HG02759 (cell line): Measurements from ENCODE around the gene PPP1R13B.
A peak's percentile ranks its signal among the peaks of the same experiment; 100 is the strongest.
"Not testable (repeated sequence)": the region's sequence is repeated elsewhere in the genome, so short reads cannot be mapped to it uniquely, and the experiment has no call there.

Source experiments
- ATAC-seq: cut with Tn5 transposase; IDR thresholded peaks from one replicate; pipeline ENCODE4 v1.9.1; 2021; ENCODE audit warnings: mild to moderate bottlenecking, moderate library complexity; ENCODE audit not compliant: unreplicated experiment

Gene PPP1R13B

DNA sequence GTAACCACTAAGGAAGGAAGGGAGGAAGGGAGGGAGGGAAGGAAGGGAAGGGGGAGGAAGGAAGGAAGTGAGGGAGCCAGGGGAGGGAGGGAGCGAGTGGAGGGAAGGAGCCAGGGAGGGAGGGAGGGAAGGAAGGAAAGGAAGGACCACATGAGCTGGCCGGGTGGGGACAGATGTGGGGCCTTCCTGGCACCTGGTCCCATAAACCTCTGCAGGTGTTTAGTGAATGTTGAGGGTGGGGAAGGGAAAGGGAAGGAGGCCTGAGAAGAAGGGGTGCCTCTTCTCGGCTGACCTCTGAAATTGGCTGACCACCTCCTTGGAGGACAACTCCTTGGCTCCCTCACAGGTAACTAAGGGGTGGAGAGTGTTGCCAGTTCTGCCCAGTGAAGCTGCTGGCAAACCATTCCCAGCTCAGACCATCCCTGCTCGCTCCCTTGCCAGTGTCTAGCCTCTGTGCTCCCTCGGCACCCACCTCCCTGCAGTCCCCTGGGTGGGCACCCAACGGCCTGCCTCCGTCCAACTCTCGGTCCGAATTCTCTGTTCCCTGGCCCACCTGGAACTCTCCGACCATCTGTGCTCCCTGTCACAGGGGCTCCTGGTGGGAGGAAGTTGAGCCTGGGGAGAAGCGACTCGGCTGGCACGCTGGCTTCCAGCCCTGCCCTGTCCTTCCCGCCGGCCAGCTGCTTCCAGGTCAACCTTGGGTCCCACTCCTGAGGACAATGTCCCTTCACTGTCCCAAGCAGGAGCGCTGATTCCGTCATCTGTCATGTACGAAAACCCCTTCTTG, 12.2 kb upstream of the PPP1R13B start:
- no peak for ATAC-seq

DNA sequence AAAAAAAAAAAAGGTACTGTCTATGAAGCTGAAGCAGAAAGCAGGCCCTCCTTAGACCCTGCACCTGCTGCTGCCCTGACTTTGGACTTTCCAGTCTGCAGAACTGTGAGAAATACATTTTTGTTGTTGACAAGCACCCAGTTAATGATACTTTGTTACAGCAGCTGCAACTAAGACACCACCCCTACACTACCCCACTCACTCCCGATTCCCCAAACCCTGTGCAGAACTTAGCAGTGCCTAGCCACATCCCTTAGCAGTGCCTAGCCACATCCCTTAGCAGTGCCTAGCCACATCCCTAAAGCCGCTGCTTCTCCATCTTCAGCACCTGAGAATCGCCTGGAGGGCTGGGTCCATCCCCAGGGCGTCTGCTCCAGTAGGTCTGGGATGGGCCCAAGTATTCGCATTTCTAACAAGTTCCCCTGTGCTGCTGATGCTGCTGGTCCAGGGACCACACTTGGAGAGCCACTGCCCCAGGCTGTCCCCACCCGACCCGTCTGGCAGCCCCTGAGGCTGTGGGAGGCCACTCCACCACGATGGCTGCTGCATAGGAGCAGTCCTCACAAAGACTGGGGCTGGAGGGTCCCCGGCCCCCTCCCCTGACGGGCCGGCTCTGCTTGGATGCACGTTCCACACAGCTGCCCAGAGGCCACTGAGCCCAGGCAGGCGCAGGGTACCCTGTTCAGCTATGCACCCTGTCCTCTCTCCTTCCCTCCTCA, 10.8 kb upstream of the PPP1R13B start:
- no peak for ATAC-seq

DNA sequence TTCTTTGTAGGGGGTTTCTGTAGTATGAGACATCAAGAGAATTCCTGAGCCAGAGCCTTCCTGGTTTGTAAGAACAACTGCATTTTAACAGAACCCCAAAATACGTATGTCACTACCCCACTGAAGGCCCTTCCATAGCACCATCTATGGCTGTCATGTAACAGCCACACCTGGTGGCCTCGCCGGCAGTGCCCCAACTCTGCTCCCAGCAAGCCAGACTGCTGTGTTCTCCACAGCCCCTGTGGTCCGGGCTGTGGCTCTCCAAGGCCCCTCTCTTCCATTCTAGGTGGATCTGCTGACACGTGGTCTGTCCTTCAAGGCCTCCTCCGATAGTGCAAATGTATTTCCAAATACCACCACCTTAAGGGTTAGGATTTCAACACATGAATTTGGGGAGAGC, 9.9 kb upstream of the PPP1R13B start:
- no peak for ATAC-seq

DNA sequence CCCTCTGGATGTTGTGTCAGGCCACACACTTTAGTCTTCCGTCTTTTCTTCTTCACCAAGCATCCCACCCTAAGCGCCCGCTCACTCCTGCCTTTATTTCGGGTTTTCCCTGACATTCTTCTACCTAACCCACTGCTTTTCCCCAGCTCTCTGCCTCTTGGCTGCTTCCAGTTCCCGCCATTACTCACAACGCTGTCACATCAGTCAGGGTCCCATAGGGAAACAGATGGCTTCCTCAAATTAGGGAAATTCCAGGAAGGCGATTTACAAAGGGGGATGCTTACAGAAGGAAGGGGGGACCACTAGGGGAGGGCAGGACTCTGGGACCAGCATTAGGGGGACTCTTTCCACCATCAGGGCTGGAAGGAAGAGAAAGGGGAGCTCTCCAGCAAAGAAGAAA, 9.2 kb upstream of the PPP1R13B start:
- ATAC-seq: no peak

DNA sequence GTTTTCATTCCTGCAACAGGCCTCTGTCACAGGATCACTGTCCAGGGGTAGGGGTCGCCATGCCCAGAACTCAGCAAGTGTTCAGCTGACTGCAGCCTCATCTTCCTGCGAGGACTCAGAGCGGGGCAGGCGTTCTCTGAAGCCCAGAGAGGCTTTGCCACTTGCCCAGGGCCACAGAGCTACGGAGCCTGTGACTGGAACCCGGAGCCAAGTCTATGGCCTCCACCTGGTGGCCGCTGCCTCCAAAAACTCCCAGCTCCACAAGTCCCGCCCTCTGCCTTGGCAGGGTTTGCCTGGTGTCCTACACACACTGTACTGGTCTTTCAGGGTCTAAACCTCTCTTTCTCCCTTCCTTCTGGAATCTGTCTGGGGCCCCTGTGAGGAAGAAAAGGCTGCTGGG, 8.7 kb upstream of the PPP1R13B start:
- no peak for ATAC-seq

DNA sequence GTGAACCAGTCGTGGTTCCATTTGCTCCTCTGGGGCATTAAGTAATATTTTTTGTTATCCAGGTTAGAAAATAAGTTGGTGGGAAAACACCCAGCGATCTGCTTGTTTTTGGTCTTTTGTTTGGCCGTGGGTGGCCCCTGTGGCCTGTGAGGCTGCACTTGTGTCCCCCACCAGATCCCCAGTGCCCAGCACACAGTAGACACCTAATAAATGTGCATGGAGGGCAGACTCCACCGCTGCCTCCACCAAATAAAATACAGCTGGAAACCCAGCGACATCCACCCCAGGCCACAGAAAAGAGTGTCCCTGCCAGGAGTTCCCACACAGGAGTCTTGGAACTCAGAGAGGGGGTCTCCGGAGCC, 8.3 kb upstream of the PPP1R13B start:
- no peak for ATAC-seq

DNA sequence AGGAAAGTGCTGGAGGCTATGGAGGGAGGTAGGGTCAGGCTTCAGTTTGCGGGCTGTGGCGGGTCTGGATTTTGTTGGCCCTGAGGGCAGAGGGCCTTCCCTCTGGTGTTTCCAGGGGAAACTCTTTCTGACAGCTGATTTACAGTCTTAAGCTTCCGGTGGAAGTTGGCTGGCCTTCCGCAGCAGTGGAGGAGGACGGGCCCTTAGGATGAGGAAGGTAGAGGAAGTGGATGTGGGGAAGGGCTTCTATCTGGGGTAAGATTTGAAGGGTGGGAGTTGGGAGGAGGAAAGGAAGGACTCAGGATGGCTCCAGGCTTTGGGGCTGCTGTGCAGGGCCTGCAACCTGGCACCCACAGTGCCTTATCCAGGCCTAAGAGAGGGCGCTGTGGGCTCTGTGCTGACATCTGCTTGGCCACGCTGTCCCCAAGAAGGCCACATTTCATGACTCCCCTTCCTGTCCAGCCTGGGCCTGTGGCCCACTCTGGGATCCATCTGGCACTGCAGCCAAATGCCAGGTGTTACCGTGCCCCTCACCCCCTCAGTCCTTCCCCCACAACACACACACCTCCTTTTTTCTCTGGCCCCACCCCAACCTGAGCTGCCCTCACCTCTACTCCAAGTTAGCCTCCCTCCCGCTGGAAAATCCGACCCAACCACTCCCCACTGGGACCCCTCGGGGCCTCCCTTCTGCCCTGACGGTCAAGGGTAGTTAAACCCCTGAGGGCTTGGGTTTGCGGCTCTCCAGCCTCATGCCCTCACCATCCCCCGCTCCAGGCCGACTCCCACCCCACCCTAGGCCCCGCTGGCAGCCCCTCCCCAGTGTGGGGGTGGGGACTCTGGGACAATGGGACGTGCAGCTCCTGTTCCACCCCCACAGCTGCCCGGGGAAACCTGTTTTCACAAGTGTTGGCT, 7.7 kb upstream of the PPP1R13B start:
- ATAC-seq: no peak

DNA sequence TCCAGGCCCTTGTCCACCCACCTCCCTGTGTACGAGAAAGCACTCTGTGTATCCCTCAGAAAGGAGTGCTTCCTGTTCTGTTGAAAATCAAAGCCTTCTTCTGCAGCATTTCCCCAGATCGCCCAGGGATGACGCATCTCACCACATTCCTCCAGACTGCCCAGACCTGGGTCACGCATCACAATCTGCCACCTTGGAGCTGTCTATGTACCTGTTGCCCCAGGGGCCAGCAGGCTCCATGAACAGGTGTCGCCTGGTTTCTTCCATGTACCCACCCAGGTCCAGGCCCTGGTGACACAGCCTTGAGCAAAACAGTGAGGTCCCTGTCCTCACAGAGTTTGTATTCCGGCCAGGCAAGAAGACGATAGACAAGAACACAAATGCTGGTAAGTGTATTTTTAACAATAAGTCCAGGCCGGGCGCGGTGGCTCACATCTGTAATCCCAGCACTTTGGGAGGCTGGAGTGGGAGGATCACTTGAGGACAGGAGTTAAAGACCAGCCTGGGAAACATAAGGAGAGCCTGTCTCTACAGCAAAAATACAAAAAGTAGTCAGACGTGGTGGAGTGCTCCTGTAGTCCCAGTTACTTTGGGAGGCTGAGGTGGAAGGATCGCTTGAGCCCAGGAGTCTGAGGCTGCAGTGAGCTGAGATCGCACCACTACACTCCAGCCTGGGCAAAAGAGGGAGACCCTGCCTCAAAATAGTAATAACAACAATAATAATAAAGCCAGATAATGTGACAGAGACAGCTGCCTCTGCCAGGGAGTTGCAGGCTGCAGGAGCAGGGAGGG, 6.8 kb upstream of the PPP1R13B start:
- no peak for ATAC-seq

DNA sequence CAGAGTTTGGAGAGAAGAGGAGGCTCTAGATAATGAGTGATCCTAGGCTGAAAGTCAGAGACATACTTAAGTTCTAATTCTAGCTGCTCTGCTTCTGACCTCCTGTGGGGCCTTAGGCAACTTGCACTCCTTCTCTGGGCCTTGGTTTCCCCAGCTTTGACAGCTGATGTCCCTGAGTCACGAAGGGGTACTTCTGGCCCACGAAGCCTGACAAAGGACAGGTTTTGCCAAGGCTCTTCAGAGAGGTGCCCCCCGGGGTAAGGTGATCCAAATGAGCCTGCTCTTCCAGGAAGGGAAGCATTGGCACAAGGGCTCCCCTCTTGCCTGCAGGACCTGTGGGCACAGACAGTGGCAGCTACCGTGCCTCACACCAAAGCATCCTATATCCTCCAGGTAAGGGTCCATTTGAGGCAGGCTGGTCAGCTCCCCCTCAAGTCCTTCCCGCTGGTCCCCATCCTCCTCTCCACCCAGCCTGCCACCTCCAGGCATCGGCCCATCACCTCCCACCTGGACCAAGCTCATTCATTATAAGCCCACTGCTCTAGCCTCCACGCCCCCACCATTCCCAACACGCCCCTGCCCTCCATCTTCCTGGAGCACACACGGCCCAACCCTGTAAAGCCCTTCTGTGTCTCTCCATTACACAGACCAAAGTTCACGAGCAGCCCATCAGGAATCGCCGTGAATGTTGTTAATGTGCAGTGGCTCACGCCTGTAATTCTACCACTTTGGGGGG, 1.9 kb upstream of the PPP1R13B start:
- ATAC-seq: no peak

DNA sequence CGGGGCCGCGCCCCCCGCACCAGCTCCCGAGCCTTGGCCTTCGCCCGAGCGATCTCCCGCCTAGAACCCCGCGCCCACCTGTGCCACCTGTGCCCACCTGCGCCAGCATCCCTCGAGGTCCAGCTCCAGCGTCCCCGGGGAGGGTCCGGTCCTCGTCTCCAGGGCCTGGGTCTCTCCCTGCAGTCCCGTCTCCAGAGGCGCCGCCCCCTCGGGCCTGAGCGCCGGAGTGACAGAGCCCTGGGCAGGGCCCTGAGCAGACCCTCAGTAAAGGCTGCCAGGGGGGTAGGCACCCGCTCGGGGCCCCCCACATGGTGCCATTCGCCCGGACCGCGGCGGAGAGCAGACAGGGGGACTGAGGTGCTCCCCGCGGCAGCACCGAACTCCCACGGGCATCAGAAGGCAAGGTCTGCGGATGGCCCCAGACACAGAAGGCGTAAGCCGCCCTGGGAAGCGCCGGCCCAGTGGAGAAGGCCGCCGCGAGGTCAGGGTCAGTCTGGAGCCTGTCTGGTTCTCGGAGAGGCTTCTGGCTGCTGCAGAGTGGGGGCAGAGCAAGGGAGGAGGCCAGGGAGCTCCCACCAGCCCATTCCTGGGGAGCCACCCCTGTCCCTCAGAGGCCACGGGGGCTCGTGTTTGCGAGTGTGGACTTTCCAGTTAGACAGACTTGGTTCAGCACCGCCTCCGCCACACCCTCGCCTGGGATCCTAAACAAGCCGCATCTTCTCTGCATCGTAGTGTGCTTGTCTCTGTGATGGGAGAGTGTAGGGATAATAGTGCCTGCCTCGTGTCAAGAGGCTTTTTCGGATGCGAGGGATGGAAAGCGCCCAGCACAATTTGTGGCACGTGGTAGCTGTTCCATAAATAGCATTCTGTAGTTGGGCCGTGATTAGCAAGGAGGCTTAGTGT, 1.1 kb upstream of the PPP1R13B start:
- no peak for ATAC-seq

DNA sequence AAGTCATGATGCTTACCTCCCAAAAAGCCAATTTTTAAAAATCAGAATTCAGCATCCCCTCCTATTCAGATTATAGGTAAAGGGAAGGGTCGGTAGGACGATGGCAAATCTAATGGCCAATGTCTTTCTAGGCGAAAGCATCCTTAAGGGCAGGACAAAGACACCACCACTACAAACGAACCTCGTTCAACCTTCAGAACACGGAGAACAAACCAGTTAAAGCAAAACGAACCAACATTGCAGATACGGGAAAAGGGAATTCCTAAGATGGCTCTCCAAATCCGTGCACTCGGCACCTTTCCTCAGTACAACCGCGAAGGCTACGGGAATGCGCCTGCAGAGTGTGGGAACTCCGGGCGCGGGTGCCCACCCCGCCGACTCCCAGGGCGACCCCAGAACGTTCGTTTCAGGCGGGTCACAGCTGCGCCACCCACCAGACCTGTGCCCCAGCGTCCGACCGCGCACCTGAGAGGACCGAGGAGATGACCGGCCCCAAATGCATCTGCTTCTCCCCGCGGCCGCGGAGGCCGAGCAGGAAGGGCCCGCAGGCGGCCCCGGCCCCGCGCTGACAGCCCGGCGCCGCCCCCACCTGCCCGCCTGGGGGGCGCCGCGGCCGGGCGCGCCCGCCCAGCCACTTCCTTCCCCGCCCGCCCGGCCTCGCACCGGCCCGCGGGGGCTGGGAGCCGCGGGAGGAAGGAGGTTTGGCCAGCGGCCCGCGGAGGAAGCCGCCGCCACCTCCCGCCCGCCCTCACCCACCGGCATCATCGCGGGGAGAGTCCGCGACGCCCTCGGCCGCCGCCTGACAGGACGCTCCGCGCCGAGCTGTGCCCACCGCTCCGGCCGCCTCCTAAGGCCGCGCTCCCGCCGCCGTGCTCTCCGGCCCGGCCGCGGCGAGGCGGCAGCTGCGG, 578 bp downstream of the PPP1R13B start:
- peak; percentile 43 for ATAC-seq

DNA sequence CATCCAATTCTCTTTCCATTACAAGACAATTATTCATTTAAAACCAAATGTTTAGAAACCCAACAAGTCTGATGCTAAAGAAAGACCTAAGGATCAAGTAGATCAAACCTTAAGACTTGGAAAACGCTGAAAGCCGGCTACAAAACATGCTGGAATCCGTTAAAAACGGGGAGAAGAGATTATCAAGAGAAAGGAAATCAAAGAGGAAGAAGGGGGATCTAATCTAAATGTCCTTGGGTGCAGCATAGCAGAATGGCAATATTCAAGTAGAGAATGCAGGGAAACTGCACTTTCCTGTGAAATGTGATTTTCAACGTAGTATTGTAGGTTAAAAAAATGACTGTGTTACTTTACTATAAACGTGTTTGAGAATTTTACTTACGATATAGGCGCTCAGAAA, 1.3 kb downstream of the PPP1R13B start:
- no peak for ATAC-seq

DNA sequence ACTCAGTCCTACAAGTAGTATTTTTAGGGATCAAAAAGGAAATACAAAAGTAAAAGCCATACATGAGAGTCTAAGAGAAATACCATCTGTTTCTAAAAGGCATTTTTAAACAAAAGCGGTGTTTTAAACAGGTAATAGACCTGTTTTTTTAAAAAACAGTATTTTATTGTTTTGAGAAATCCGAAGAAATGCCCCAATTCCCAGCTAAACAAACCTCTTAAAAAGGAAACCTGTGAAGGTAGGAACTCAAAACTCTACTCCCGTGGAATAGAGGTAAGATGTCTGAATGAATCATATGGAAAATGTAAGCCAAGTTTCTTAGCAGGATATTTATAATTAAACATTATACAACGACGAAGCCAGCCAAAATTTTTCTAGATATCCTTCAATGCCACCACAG, 2.0 kb downstream of the PPP1R13B start:
- no peak for ATAC-seq

DNA sequence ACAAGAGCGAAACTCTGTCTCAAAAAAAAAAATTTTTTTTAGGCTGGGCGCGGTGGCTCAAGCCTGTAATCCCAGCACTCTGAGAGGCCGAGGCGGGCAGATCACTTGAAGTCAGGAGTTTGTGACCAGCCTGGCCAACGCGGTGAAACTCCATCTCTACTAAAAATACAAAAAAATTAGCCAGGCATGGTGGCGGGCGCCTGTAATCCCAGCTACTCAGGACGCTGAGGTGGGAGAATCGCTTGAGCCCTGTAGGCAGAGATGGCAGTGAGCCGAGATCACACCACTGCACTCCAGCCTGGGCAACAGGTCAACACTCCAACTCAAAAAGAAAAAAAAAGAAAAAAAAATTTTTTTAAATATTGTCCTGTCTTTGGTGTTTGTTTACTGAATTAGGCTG, 6.1 kb downstream of the PPP1R13B start:
- not testable (repeated sequence) for ATAC-seq

DNA sequence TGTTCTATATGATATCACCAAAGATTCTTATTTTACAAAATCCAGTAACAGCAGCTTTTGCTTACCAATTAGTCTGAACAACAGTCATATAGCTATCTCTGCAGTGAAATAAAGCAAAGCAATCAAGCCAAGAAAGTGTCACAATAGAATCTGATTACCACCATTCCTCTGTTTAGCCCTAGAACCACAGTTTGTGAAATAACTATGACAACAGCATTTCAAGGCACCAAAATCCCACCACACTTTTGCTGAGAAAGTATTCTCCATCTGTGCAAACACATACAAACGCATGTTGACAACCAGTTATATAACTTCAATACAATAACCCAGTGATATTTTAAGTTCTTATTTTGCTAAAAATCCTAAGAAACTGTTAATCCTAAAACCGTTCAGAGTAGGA, 7.4 kb downstream of the PPP1R13B start:
- no peak for ATAC-seq

DNA sequence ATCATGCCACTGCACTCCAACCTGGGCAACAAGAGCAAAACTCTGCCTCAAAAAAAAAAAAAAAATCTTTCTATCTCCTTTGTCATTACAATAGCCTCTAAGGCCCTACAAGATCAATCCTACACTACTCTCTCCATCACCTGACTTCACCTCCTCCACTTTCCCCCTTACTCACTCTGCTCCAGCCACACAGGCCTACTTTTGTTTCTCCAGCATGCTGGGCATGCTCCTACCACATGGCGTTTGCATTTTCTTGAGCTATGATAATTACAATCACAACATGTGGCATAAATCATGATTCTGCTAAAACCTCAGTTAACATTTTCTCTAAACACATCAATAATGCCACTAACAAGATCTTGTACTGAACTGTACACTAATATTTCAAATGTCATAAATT, 7.8 kb downstream of the PPP1R13B start:
- no peak for ATAC-seq

DNA sequence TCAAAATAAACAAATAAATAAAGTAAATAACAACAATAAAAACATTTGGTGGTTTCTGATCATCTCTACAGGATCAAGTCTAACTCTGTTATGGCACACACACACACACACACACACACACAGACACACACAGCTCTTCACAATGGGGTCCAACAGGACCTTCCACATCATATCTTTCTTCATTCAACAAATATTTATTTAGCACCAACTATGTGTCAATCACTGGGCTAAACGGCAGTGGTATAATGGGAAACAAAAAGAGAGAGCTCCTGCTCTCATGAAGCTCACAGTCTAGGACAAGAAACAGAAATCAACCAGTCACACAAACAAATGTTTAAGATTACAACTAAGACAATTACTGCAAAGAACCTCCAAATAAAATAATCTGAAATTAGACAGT, 9.3 kb downstream of the PPP1R13B start:
- no peak for ATAC-seq
